Hepatocyte (in vitro differentiated cells): ENCODE measurements around the gene UBE2D4.

Experiments
- CTCF ChIP-seq: fragments of 200-600 bp; sonication (generic); IDR thresholded peaks from 2 replicates; pipeline ENCODE4 v1.5.1; 2016; ENCODE audit warnings: antibody characterized with exemption, mild to moderate bottlenecking; ENCODE audit not compliant: poor library complexity
- EZH2 ChIP-seq: fragments of 200-600 bp; sonication (generic); IDR thresholded peaks from 2 replicates; pipeline ENCODE4 v1.6.1; 2016; ENCODE audit warnings: antibody characterized with exemption, mild to moderate bottlenecking, borderline replicate concordance
- EZH2phosphoT487 ChIP-seq: fragments of 200-600 bp; sonication (generic); IDR thresholded peaks from one replicate; pipeline ENCODE4 v1.6.1; 2018; ENCODE audit warnings: antibody characterized with exemption, mild to moderate bottlenecking, low read depth, moderate library complexity; ENCODE audit not compliant: unreplicated experiment, severe bottlenecking

DNA sequence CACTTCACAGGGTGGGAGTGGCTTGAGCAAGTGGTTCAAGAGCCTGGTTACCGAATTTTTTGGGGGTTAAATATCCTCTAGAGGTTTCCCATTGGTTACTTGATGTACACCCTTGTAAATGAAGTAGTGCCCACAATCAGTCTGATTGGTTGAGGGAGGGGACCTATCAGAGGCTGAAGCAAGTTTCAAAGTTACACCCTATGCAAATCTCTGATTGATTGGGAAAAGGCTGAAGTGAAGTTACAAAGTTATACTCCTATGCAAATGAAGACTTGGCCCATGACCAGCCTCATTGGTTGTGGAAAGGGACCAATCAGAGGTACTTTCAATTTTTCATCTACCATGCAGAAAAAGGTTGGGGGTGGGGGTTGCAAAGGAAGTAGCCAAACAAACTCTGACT lies 34.7 kb downstream of the UBE2D4 start:
- TF ChIP-seq CTCF (no peak), EZH2 (no peak), EZH2phosphoT487 (no peak)
